Omental fat pad (tissue), 4 donors: Measurements from ENCODE around the gene PRR19. TPM values are rescaled to one million over a fixed set of nuclear protein-coding genes. Genes with fewer than 3 reads are reported as not detected.

Experiments used
- ATAC-seq: fragments of 150-250 bp; one replicate; pipeline ENCODE4 v1.9.1; 2016; ENCODE audit warnings: mild to moderate bottlenecking, moderate library complexity; ENCODE audit not compliant: low FRiP score
- DNase-seq: peaks from one replicate; pipeline ENCODE4 v3.0.0-alpha.2; 2019; ENCODE audit warnings: low spot score
- CTCF ChIP-seq, 3 donors: fragments of 450-650 bp; IDR thresholded peaks; one replicate each; pipeline ENCODE4 v1.5.1; 2016 to 2017; ENCODE audit warnings: antibody characterized with exemption in 3 of 3, mild to moderate bottlenecking in 3 of 3, moderate library complexity in 2 of 3
- total RNA-seq, 4 donors: library from RNA; depleted of rRNA; stranded (reverse); fragments of >200 nt; gene quantifications; one replicate each; pipeline ENCODE4 v1.1.0, GENCODE V29; 2016

PRR19 gene
- total RNA-seq, 4 donors from 2014 or later = 0.31 to 0.93 (median 0.72) TPM; not detected in 1

DNA sequence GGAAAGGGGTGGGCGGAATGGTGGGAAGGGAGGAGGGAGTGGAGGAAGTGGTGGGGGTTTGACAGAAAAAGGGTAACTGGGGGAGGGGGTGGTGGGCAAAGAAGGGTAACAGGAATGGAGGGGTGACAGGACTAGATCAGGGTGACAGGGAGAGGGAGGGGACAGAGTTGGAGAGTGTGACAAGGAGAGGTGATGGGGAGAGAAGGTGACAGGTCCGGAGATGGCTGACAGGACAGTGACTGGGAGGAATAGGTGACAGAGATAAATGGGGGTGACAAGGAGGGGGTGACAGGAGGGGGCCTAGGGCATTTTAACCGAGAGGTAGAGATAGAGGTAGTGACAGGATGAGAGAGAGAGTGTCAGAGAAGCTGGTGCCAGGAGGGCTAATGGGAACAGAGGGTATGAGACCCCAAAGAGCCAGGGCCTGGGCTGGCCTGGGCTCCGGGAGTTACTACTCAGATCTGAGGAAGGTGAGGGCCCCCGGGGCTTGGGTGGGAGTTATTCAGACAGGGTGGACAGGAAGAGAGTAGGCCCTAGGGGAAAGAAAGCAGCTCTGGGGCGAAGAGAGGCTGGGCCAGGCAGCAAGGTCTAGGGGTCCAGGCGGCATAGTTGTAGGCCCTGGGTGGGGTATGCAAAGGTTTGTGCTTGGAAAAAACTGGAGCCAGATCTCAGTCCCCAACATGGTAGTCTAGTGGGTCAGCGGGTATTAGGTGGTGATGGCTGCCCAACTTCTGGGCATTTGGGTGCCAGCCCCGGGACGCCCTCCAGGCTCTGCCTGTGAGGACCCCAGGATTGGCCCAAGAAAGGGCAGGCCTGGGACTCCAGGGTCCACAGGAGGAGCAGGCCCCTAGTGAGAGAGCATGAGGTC lies 32.2 kb upstream of the PRR19 start:
- DNase-seq = no peak
- no peak for ATAC-seq
- no peak for TF ChIP-seq CTCF (IDR thresholded peaks at IDR 0.05)

- ATAC-seq (no peak), DNase-seq (no peak)
- TF ChIP-seq CTCF (IDR thresholded peaks at IDR 0.05) = no peak
Measured at GRCh38 chr19:42270346-42271044, 31.4 kb upstream of the PRR19 start.

DNA sequence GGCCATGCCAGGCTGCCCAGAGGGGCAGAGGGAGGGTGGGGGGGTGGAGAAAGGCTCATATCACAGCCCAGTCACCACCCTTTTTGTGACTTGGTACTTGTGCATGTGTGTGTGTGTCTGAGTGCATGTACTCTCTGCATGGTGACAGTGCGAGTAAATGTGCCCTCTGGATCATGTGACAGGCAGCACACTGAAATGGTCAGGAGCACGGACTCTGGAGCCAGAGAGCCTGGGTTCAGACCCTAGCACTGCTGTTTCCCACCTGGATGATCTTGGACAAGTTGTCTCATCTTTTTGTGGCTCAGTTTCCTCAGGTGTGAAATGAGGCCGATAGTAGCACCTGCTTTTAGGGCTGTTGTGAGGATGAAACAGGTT lies 30.9 kb upstream of the PRR19 start:
- no peak for DNase-seq
- no peak for TF ChIP-seq CTCF (IDR thresholded peaks at IDR 0.05)
- no peak for ATAC-seq

- TF ChIP-seq CTCF (IDR thresholded peaks at IDR 0.05) = no peak
- DNase-seq = no peak
- no peak for ATAC-seq
Measured at GRCh38 chr19:42271861-42272534, 29.9 kb upstream of the PRR19 start.

DNA sequence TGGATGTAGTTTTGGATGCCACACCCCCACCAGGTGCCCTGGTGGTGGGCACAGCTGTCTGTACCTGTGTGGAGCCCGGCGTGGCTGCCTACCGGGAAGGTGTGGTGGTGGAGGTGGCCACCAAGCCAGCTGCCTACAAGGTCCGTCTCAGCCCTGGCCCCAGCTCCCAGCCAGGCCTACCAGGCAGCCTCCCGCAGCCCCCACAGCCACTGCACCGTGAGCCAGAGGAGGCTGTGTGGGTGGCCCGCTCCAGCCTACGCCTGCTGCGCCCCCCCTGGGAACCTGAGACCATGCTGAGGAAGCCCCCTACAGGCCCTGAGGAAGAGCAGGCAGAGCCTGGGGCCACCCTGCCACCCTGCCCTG lies 29.4 kb upstream of the PRR19 start:
- TF ChIP-seq CTCF (IDR thresholded peaks at IDR 0.05) = no peak
- no peak for DNase-seq
- ATAC-seq = no peak

DNA sequence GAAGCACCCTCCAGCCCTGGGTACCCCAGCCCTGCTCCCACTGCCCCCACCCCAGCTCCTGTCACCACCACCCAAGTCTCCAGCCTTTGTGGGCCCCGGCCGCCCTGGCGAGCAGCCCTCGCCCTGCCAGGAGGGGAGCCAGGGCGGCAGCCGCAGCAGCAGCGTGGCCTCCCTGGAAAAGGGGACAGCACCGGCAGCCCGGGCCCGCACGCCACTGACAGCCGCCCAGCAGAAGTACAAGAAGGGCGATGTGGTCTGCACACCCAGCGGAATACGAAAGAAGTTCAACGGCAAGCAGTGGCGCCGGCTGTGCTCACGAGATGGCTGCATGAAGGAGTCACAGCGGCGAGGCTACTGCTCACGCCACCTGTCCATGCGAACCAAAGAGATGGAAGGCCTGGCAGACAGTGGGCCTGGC lies 28.9 kb upstream of the PRR19 start:
- ATAC-seq = no peak
- no peak for TF ChIP-seq CTCF (IDR thresholded peaks at IDR 0.05)

More for the DNA sequence above, 28.9 kb upstream of the PRR19 start:
- no peak for DNase-seq
